ENCODE data around the gene NAGK. TPM values are rescaled to one million over a fixed set of nuclear protein-coding genes. Genes with fewer than 3 reads are reported as not detected.

NAGK gene
- total and polyA plus RNA-seq, 2 of the 8 experiments (the other 6 are each of a cell fraction or from before 2014, with no cell fraction given): 57.9 to 59.9 TPM

DNA sequence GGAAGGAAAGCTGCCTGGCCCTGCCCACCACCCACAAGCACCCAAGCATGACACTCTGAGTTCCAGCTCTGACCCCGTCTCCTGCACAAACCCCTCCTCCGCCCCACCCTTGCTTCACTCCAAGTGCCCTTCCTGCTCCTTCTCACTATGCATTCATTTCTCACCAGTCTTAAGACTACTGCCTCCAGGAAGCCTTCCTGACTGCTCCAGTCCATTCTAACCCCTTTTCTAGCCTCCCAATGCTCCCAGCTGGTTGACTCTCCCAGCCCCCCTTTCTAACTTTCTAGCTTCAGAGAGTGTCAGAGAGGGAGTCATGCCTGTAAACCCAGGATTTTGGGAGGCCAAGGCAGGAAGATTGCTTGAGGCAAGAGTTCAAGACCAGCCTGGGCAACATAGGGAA lies 8.2 kb upstream of the NAGK start:
- Histone ChIP-seq H4K20me1 (replicated peaks in 1 of 2; ENCODE audit: control insufficient read depth in 1 of 2, insufficient read depth in 2 of 2, low read length in 2 of 2) (no peaks in the 10 kb centered on the region), H3K9ac (replicated peaks in 1 of 4; ENCODE audit: extremely low read depth in 1 of 4, low read depth in 3 of 4, low read length in 3 of 4) (no peak overlapping the region), H3K4me3 (ENCODE audit: extremely low read depth in 1 of 4, insufficient read depth in 2 of 4, low read depth in 3 of 4, low read length in 4 of 4) (no peak overlapping the region), H2BK15ac (ENCODE audit: low read length) (no peak overlapping the region), H3K14ac (ENCODE audit: insufficient read length) (no peak overlapping the region), H3K27me3 (replicated peaks in 1 of 4; ENCODE audit: control insufficient read depth in 3 of 4, extremely low read depth in 1 of 4, insufficient read depth in 3 of 4, low read length in 3 of 4) (no peaks in the 10 kb centered on the region; a peak in 1 of 7 replicates), H3K23ac (ENCODE audit: insufficient read length) (no peak overlapping the region), H4K91ac (replicated peaks; ENCODE audit: insufficient read length, low read length) (no peak overlapping the region), H2BK12ac (ENCODE audit: low read depth, low read length) (no peak overlapping the region), H2AK5ac (ENCODE audit: low read depth, low read length) (no peak overlapping the region), H2BK20ac (ENCODE audit: low read length) (no peak overlapping the region), H2BK5ac (ENCODE audit: low read depth, low read length) (no peak overlapping the region), H3K18ac (ENCODE audit: extremely low read depth, low read length) (no peak overlapping the region), H3K23me2 (ENCODE audit: low read depth, low read length) (no peaks in the 10 kb centered on the region), H3K56ac (replicated peaks; ENCODE audit: insufficient read length, low read depth, low read length) (no peak overlapping the region), H2BK120ac (replicated peaks; ENCODE audit: low read depth, low read length) (no peak overlapping the region), H4K8ac (ENCODE audit: extremely low read depth, insufficient read depth, low read length) (peak overlapping the region; percentile 11; the same call in 1 of the 2 replicates), H3K27ac (ENCODE audit: low read depth, low read length) (no peak overlapping the region), H4K5ac (ENCODE audit: insufficient read length, low read depth, low read length) (no peak overlapping the region), H3K79me2 (ENCODE audit: control insufficient read depth in 1 of 2, insufficient read depth in 2 of 2, low read length in 2 of 2) (no peaks in the 10 kb centered on the region), H3K4ac (replicated peaks; ENCODE audit: insufficient read length, low read depth, low read length) (no peak overlapping the region), H3K4me2 (ENCODE audit: insufficient read depth in 1 of 2, low read depth in 2 of 2, low read length in 2 of 2) (no peak overlapping the region), H3K9me3 (ENCODE audit: insufficient read depth in 2 of 2, low read depth in 1 of 2, low read length in 1 of 2) (no peaks in the 10 kb centered on the region), H3K79me1 (ENCODE audit: low read depth, low read length) (no peaks in the 10 kb centered on the region), H3K4me1 (replicated peaks in 1 of 4; ENCODE audit: control insufficient read depth in 3 of 4, insufficient read depth in 4 of 4, low read length in 3 of 4) (no peaks in the 10 kb centered on the region; a peak in 1 of 7 replicates), H2AFZ (ENCODE audit: low read length) (no peak overlapping the region), H3K36me3 (ENCODE audit: control insufficient read depth in 2 of 4, insufficient read depth in 4 of 4, low read length in 3 of 4) (no peaks in the 10 kb centered on the region)
- no peak for TF ChIP-seq RAD21 (IDR thresholded peaks at IDR 0.05 in 1 of 2, conservative IDR thresholded peaks at IDR 0.05 in 1 of 2; ENCODE audit: low read depth in 2 of 2, low read length in 2 of 2)
- TF ChIP-seq SIRT6 (IDR thresholded peaks at IDR 0.05; ENCODE audit: low read length): no peak
- TF ChIP-seq HDAC2 (IDR thresholded peaks at IDR 0.05; ENCODE audit: borderline replicate concordance in 1 of 2, low read depth in 2 of 2, low read length in 2 of 2): no peak
- no peak for TF ChIP-seq MAX (IDR thresholded peaks at IDR 0.05)
- TF ChIP-seq NRF1 (IDR thresholded peaks at IDR 0.05; ENCODE audit: low read depth, low read length): no peak
- no peak for TF ChIP-seq SP2 (IDR thresholded peaks at IDR 0.05; ENCODE audit: low read length)
- TF ChIP-seq ASH2L (IDR thresholded peaks at IDR 0.05; ENCODE audit: low read length): no peak
- TF ChIP-seq CTBP2 (IDR thresholded peaks at IDR 0.05; ENCODE audit: borderline replicate concordance, insufficient read depth, insufficient read length, low read length): no peak
- no peak for TF ChIP-seq SP4 (IDR thresholded peaks at IDR 0.05; ENCODE audit: low read length)
- FAIRE-seq (no peak), DNase-seq (ENCODE audit: low read depth in 1 of 2, low spot score in 2 of 2) (no peak)
- CTCF ChIA-PET (ENCODE audit: partially characterized antibody): interaction anchor here (0.7 to 1.4 kb wide), 4 partner anchors 10 to 112 kb away, joined by 3 to 5 read pairs (median 4); no protein-coding TSS in a partner anchor
- 86% methylated on average over 1 of the region's 2 CpGs; no CpG with 5 or more reads in 1 of the 2 experiments for WGBS, 2 experiments (ENCODE audit: extremely low coverage in 1 of 2, insufficient coverage in 1 of 2, insufficient read length in 1 of 2, insufficient replicate concordance in 2 of 2, low coverage in 1 of 2, low lambda C conversion rate in 2 of 2, missing lambda C conversion rate in 1 of 2)
- POLR2A ChIA-PET (ENCODE audit: partially characterized antibody): interaction anchor here (0.9 to 1.2 kb wide), 4 partner anchors 8 to 16 kb away, joined by 3 read pairs; partner anchors contain the start of gene NAGK

Data from H1 (cell line).